HG03108 (cell line): ENCODE data around the gene CXCL8.
A peak's percentile ranks its signal among the peaks of the same experiment; 100 is the strongest.
"Not testable (repeated sequence)": the region's sequence is repeated elsewhere in the genome, so short reads cannot be mapped to it uniquely, and the experiment has no call there.

Experiments
- ATAC-seq: cut with Tn5 transposase; IDR thresholded peaks from one replicate; pipeline ENCODE4 v1.9.1; 2021; ENCODE audit warnings: moderate library complexity; ENCODE audit not compliant: unreplicated experiment

CXCL8 gene

GRCh38 chr4:73743281-73743680 lies 2.9 kb downstream of the CXCL8 start:
- ATAC-seq, result no peak

DNA sequence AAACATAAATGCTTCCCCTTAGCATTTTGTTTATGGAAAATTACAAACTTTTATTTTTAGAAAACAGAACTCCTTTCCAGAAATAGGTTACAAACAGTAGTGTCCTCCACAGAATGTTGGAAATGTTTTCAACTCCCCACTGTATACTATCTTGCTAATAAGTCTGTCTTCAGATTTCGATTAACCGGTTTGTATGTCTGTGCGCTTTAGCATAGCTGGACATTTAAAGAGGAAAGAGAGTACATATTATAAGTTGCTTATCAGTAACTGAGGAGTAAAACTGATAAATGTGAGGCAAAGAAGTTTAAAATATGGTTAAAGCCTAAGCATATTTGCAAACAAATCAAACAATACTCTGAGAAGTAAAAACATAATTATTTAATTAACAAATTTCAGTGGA lies 3.4 kb downstream of the CXCL8 start:
- no peak for ATAC-seq

DNA sequence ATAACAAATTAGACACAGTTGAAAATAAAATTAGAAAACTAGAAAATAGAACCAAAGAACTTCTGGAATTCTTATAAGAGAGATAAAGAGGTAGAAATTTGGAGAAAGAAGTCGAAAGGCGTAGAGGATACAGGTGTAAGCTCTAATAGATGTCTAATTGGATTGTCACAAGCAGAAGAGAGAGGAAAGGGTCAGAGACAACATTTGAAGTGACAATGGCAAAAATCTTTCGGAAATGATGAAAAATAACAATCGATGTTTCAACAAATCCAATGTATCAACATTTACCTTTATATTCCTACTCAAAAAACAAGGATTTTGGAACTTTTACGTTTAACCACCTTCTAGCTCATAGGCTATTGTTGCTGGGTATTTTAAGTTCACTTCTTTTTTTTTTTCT lies 3.8 kb downstream of the CXCL8 start:
- no peak for ATAC-seq

DNA sequence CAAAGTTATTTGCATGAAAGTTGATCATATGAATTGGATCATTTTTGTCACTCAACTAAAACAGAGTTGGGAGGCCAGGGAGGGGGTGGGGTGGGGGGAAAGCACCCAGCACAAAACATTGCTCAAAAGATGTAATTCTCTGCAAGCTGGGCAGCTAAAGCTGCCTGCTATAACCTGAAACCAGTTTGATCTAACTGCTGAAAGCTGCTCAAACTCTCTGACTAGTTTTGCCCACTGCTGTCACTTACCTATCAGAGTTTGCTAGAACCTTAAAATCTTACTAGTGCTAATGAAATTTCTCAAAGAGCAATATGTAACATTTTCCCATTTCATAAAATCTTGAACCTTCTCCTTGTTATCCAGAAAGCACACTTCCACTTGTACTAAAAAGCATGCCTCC lies 10.4 kb downstream of the CXCL8 start:
- no peak for ATAC-seq

DNA sequence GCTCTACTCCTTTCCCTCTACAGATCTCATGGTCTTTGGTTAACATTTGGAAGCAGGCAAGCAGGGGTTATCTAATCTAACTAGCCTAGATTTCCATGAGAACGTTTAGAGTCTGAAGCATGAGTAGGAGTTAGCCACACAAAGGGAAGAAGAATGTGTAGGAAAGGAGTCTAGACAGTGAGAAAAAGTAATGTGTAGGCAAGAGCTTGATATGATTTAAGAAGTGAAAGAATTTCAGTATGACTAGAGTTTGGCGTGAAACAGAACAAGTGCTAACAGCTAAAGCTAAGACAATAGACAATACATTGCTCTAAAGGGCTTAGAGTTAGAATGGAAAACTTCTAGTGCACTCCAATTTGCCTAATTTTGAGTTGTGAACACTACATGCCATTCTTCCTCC lies 10.8 kb downstream of the CXCL8 start:
- ATAC-seq, result no peak

DNA sequence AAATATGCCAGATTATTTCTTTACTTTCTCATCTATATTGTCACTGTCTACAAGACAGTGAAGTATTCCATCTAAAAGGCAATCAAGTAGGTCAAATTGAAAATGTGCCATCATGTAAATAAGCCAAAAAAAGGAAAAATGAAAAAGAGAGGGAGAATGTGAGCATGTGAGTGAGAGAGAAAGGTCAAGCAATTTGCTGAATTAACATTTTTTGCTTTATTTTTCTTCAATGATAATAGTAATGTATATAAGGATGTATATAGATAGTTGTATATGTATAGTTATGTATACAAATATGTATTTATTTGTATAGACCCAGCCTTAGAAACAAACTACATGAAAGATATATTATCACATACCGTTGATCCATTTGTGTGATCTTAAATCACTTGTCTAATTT lies 11.5 kb downstream of the CXCL8 start:
- ATAC-seq, result no peak

- no peak for ATAC-seq
Measured at GRCh38 chr4:73752424-73752823, 12.1 kb downstream of the CXCL8 start.

- no peak for ATAC-seq
Measured at GRCh38 chr4:73753215-73753614, 12.8 kb downstream of the CXCL8 start.

GRCh38 chr4:73754934-73755333 lies 14.6 kb downstream of the CXCL8 start:
- ATAC-seq, result no peak

GRCh38 chr4:73759357-73759756 lies 19.0 kb downstream of the CXCL8 start:
- no peak for ATAC-seq

DNA sequence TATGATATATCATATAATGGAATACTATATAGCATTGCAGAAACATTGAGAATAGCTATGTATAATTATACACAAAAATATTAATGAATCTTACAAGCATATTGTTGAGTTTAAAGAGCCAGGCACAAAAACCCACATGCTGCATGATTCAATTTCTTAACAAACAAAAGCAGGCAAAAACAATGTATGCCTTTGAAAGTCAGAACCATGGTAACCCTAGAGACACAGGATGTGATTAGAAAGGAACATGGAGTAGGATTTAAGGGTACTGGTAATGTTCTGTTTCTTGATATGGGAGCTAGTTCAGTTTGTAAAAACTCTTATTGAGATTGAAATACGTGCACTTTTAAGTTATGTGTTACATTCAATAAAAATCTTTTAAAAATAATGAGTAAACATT lies 21.5 kb downstream of the CXCL8 start:
- ATAC-seq, result no peak

GRCh38 chr4:73762409-73762808 lies 22.0 kb downstream of the CXCL8 start:
- ATAC-seq, result peak; percentile 69

DNA sequence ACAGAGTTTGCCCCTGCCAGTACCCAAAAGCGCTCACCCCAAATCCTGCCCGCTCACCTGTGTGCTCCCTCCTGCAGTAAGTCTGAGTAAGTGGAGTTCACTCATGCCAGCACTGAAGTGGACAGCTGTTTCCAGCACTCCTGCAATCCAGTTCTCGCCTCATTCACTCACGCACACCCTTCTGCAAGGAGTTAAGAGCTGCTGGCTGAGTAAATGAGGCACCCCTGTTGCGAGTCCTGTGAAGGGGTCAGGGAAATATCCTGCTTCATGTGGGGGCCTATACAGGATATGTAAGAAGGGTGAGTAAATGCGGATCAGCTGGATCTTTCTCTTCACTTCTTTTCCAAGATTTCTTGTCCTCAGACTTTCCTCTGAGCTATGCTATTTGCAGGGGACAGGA lies 23.5 kb downstream of the CXCL8 start:
- no peak for ATAC-seq

DNA sequence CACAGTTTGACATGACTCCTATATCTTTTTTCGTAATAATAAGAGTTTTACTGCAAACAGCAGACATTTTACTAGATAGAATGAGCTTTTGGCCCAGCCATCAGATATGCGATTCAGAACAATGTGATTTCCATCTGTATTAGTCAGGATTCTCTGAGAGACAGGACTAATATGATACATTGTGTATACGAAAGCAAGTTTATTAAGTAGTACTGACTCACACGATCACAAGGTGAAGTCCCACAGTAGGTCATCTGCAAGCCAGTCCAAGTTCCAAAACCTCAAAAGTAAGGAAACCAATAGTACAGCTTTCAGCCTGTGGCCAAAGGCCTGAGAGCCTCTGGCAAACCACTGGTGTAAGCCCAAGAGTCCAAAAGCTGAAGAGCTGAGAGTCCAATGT lies 24.1 kb downstream of the CXCL8 start:
- no peak for ATAC-seq

- ATAC-seq, result no peak
Measured at GRCh38 chr4:73765296-73765695, 24.9 kb downstream of the CXCL8 start.

DNA sequence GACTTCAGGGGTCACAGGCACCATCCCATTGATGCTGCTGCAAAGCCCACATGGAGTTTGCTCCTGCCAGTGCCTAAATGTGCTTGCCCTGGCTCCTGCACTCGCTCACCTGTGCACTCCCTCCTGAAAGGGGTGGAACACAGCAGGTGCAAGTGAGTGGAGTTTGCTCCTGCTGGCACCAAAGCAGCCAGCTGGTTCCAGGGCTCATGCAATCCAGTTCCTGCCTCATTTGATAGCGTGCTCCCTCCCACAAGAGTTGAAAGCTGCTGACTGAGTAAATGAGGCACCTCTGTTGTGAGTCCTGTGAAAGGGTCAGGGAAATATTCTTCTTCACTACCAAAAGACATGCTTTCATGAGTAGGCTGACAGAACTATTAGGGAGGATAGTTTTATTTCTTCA lies 30.5 kb downstream of the CXCL8 start:
- no peak for ATAC-seq

DNA sequence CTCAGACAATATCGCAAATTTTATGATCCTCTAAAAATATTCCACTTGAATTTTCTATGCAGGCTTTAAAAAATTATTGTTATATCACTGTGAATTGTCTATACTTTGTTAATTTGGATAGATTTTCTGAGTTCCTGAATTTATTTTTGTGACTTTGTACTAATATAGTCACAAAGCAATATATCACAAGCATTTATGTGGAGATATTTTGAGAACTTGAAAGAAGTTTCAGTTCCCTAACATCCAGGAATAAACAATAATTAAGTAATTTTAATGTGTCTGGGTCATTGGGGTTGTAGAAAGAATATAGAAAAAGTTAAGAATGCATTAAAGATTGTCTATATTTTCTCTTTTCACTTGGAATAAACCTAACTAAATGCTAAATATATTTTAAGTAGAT lies 32.0 kb downstream of the CXCL8 start:
- ATAC-seq, result no peak

GRCh38 chr4:73774406-73774805 lies 34.0 kb downstream of the CXCL8 start:
- ATAC-seq, result not testable (repeated sequence)

DNA sequence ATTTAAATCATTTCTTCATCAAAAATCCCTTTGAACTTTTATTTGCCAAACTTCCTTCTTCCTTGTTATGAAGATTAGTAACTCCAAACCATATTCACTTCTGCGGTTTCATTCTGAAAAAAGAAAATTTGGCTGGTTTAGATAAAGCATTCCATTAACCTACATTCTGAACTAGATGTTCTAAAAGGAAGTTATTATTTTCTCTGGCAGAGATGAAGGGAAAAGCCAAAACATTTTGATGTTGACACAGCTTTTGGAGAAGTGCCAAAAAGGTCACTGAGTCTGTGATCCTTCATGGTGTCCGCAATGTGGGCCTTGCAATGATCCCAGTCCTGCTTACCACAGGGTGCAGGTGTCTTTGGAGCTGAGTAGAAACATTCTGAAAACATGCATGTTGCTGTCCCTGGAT lies 36.0 kb downstream of the CXCL8 start:
- ATAC-seq, result no peak

GRCh38 chr4:73777612-73778011 lies 37.2 kb downstream of the CXCL8 start:
- ATAC-seq, result no peak

GRCh38 chr4:73780243-73780642 lies 39.9 kb downstream of the CXCL8 start:
- no peak for ATAC-seq

- ATAC-seq, result no peak
Measured at GRCh38 chr4:73780834-73781233, 40.5 kb downstream of the CXCL8 start.

DNA sequence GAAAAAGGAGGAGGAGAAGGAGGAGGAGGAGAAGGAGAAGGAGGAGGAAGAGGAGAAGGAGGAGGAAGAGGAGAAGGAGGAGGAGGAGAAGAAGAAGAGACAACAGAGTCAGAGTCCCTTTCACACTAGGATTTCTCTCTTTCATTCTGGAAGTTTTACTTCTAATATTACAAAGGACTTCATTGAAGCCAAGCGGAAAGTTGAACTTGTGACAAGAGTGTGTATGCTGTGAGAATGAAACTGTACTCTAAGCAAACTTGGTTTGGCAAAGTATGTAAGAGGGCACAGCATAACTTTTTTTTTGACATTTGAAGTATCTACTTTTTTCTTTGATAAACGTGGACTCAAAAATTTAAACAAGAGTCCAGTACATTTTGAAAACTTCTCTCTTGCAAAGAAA lies 48.0 kb downstream of the CXCL8 start:
- ATAC-seq, result no peak
